ENCODE results near the gene VPS51. TPM values are rescaled to one million over a fixed set of nuclear protein-coding genes. Genes with fewer than 3 reads are reported as not detected.
"Not testable (repeated sequence)": the region's sequence is repeated elsewhere in the genome, so short reads cannot be mapped to it uniquely, and the experiment has no call there.

Gene VPS51
- total RNA-seq, 1 donor from 2014 or later = 203 TPM

- Histone ChIP-seq H3K36me3 (ENCODE audit: control insufficient read depth, insufficient read depth, low read length) (peaks cover 26% of the 10 kb centered on the region), H3K27me3 (ENCODE audit: control insufficient read depth, insufficient read depth, low read length) (no peaks in the 10 kb centered on the region), H3K4me3 (ENCODE audit: low read depth, low read length) (peak within 1 kb of the TSS; percentile 84)
- FAIRE-seq (peak; percentile 7), DNase-seq (ENCODE audit: low read depth) (peak; percentile 97)
- TF ChIP-seq CTCF (IDR thresholded peaks at IDR 0.05; ENCODE audit: insufficient read depth, low read length, severe bottlenecking) = peak; percentile 92
Observed at GRCh38 chr11:65117206-65118096, 21.4 kb downstream of the VPS51 start, which contains the start of gene ZNHIT2. Gene ZNHIT2, minus strand, starts transcription at chr11:65117701. Its CDS starts 48 bp downstream, at chr11:65117653.

- no peak for TF ChIP-seq CTCF (IDR thresholded peaks at IDR 0.05; ENCODE audit: insufficient read depth, low read length, severe bottlenecking)
Observed at GRCh38 chr11:65118097-65118837, 22.3 kb downstream of the VPS51 start.

GRCh38 chr11:65118891-65119669 is 23.1 kb downstream of the VPS51 start:
- DNase-seq (ENCODE audit: low read depth) = not testable (repeated sequence)

More at GRCh38 chr11:65118097-65118837, 22.3 kb downstream of the VPS51 start:
- FAIRE-seq (no peak), DNase-seq (ENCODE audit: low read depth) (no peak)
- no peak overlapping the region for H3K4me3 ChIP-seq (ENCODE audit: low read depth, low read length)
- no peaks in the 10 kb centered on the region for H3K27me3 ChIP-seq (ENCODE audit: control insufficient read depth, insufficient read depth, low read length)
- H3K36me3 ChIP-seq (ENCODE audit: control insufficient read depth, insufficient read depth, low read length) = peaks cover 26% of the 10 kb centered on the region

DNA sequence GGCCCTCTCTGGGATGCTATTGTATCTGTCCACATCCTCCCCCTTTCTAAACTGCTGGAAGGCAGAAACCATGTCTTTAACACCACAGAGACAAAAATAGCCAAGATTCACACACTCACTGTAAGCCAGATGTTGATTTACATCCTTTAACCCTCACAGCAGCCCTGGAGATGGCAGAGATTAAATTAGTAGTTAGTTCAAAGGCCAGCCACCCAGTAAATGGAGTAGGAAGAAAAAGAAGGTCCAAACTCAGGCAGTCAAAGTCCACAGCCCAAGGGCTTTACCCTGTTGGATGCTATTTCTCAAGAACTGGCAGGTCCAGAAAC is 23.6 kb downstream of the VPS51 start:
- H3K27me3 ChIP-seq (ENCODE audit: control insufficient read depth, insufficient read depth, low read length) = no peaks in the 10 kb centered on the region
- H3K4me3 ChIP-seq (ENCODE audit: low read depth, low read length) = no peak overlapping the region
- DNase-seq (ENCODE audit: low read depth) = no peak
- no peak for TF ChIP-seq CTCF (IDR thresholded peaks at IDR 0.05; ENCODE audit: insufficient read depth, low read length, severe bottlenecking)
- peaks cover 29% of the 10 kb centered on the region for H3K36me3 ChIP-seq (ENCODE audit: control insufficient read depth, insufficient read depth, low read length)
- FAIRE-seq = no peak

More at GRCh38 chr11:65118891-65119669, 23.1 kb downstream of the VPS51 start:
- not testable (repeated sequence) for FAIRE-seq; H3K4me3 ChIP-seq (ENCODE audit: low read depth, low read length); H3K27me3 ChIP-seq (ENCODE audit: control insufficient read depth, insufficient read depth, low read length)
- H3K36me3 ChIP-seq (ENCODE audit: control insufficient read depth, insufficient read depth, low read length) = peaks cover 26% of the 10 kb centered on the region

DNA sequence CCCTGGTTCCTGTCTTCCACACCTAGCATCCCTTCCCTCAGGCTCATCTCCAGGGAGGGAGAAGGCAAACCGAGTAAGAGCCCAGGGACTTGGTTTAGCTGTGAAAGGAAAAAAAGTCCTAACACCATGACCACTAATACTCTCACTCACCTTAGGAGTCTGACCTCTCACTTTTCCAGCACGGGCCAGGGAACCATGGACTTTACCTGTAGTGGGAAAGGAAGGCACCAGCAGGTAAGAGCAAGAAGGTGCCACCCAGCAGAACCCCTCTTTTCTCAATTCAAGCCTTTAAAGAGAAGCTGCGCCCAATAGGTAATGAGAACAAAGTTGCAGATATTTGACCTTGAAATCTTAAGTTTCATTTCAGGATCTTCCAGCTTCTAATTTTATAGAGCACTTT is 24.8 kb downstream of the VPS51 start:
- no peak for DNase-seq (ENCODE audit: low read depth)
- no peak for FAIRE-seq
- peak overlapping the region; percentile 79 for H3K4me3 ChIP-seq (ENCODE audit: low read depth, low read length)
- no peaks in the 10 kb centered on the region for H3K27me3 ChIP-seq (ENCODE audit: control insufficient read depth, insufficient read depth, low read length)
- no peak for TF ChIP-seq CTCF (IDR thresholded peaks at IDR 0.05; ENCODE audit: insufficient read depth, low read length, severe bottlenecking)
- peaks cover 36% of the 10 kb centered on the region for H3K36me3 ChIP-seq (ENCODE audit: control insufficient read depth, insufficient read depth, low read length)

Data from bronchial epithelial cell (primary cell).